ENCODE data around the gene TDRD7. TPM values are rescaled to one million over a fixed set of nuclear protein-coding genes. Genes with fewer than 3 reads are reported as not detected.

The TDRD7 gene
- polyA plus RNA-seq, 2 donors, result 5.2 to 6.7 TPM

DNA sequence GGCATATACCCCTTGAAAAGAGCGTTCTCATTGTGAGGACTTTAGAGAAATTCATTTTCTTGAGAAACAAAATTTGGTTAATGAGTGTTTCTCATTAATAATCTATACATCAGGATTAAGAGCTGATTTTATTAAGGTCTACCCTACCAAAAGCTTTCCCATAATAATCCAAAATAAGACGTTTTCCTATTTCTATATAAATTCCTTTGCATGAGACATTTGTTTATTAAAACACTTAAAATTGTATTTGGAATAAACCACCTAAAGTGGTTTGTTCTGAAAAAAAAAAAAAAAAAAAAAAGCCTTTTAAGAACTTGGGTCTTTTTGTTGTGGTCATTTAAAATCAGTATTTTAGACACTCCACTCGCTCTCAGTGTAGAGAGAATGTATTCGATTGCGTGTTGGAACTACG lies 88.9 kb downstream of the TDRD7 start:
- peaks cover 0 to 12% of the 10 kb centered on the region in 2 donors for H3K27me3 ChIP-seq (ENCODE audit: control insufficient read depth in 1 of 2, insufficient read depth in 2 of 2, low read length in 2 of 2)
- peaks cover 0 to 5% of the 10 kb centered on the region in 2 donors for H3K36me3 ChIP-seq (ENCODE audit: control insufficient read depth in 2 of 2, insufficient read depth in 2 of 2, low read length in 1 of 2)
- 14 to 16% methylated on average over 6 of the region's 6 CpGs for WGBS, 2 donors
- no peaks in the 10 kb centered on the region for H3K9me3 ChIP-seq (ENCODE audit: control insufficient read depth in 2 of 2, insufficient read depth in 1 of 2, low read depth in 1 of 2, low read length in 1 of 2)
- peaks cover 3 to 5% of the 10 kb centered on the region in 2 donors for H3K4me1 ChIP-seq (ENCODE audit: control insufficient read depth in 2 of 2, insufficient read depth in 2 of 2, low read length in 1 of 2)
- peak overlapping the region; percentile 27 to 61 for H3K4me3 ChIP-seq (ENCODE audit: low read depth in 1 of 2, low read length in 2 of 2)
- no peak overlapping the region for H3K27ac ChIP-seq (ENCODE audit: low read depth in 2 of 2, low read length in 1 of 2)

DNA sequence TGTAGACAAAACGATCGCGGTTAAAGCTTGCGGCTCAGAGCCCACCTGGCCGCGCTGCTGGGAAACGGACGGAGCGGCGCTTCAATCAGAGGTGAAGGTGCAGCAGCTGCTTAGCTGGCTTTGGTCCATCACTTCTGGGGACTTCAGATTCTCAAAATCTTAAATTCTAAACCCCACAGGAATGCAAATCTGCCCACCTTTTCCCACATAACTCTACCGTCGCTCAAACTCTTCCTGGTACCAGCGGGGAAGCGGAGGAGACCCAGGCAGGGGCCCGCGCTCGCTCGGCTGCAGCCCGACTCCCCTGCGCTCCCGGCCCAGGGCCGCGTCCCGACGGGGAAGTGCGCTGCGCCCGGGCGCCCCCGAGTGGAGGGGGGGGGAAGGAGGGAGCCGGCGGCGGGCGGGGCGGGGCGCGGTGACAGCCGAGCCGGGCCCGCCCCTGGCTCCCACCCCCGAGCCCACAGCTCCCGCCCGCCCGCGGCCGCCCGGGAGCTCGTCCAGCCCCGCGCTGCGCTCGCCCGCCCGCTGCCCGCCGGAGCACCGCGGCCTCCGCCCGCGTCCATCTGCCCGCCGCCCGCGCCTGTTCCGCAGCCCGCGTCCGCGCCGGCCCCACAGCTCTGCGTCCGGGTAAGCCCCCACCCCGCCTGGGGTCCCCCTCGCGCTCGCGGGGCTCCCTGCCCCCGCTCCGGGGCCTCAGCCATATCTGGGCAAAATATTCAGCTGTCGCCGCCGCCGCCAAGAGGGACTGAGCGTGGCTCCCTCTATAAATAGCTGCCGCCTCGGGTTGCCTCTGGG lies 89.5 kb downstream of the TDRD7 start, which contains the start of gene TMOD1:
TMOD1 (plus strand) TSS at position 490 of the 795 bp plus-strand sequence. CDS start 22,523 bp downstream, outside the sequence.
- 1% methylated on average over 36 to 84 of the region's 87 CpGs for WGBS, 2 donors
- Histone ChIP-seq H3K4me1 (ENCODE audit: control insufficient read depth in 2 of 2, insufficient read depth in 2 of 2, low read length in 1 of 2) (peaks cover 3 to 5% of the 10 kb centered on the region in 2 donors), H3K27me3 (ENCODE audit: control insufficient read depth in 1 of 2, insufficient read depth in 2 of 2, low read length in 2 of 2) (peaks cover 0 to 12% of the 10 kb centered on the region in 2 donors)

DNA sequence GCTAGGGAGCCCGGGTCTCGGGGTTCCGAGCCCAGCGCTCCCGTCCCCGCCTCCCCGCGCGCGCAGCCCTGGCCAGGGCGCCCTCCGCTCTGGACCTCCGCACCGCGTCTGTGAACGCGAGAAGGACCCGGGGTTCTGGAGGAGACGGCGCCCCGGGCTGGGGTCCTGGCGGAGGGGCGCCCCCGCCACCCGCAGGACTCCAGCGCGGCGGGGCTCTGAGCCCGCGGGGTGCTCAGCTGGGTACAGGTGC lies 90.0 kb downstream of the TDRD7 start:
- H3K4me3 ChIP-seq (ENCODE audit: low read depth in 1 of 2, low read length in 2 of 2), result peak overlapping the region; percentile 59 to 61
- no peaks in the 10 kb centered on the region for H3K36me3 ChIP-seq (ENCODE audit: control insufficient read depth in 2 of 2, insufficient read depth in 2 of 2, low read length in 1 of 2)
- H3K9me3 ChIP-seq (ENCODE audit: control insufficient read depth in 2 of 2, insufficient read depth in 1 of 2, low read depth in 1 of 2, low read length in 1 of 2), result no peaks in the 10 kb centered on the region
- peaks cover 0 to 12% of the 10 kb centered on the region in 2 donors for H3K27me3 ChIP-seq (ENCODE audit: control insufficient read depth in 1 of 2, insufficient read depth in 2 of 2, low read length in 2 of 2)
- WGBS, 2 donors, result 0 to 1% methylated on average over 29 to 30 of the region's 30 CpGs
- H3K4me1 ChIP-seq (ENCODE audit: control insufficient read depth in 2 of 2, insufficient read depth in 2 of 2, low read length in 1 of 2), result peaks cover 3 to 5% of the 10 kb centered on the region in 2 donors
- H3K27ac ChIP-seq (ENCODE audit: low read depth in 2 of 2, low read length in 1 of 2), result peak overlapping the region; percentile 69 to 73

More for the DNA sequence above, 89.5 kb downstream of the TDRD7 start, which contains the start of gene TMOD1:
- Histone ChIP-seq H3K27ac (ENCODE audit: low read depth in 2 of 2, low read length in 1 of 2) (peak within 1 kb of the TSS; percentile 69 to 73), H3K36me3 (ENCODE audit: control insufficient read depth in 2 of 2, insufficient read depth in 2 of 2, low read length in 1 of 2) (peaks cover 0 to 2% of the 10 kb centered on the region in 2 donors), H3K9me3 (ENCODE audit: control insufficient read depth in 2 of 2, insufficient read depth in 1 of 2, low read depth in 1 of 2, low read length in 1 of 2) (no peaks in the 10 kb centered on the region), H3K4me3 (ENCODE audit: low read depth in 1 of 2, low read length in 2 of 2) (peak within 1 kb of the TSS; percentile 59 to 61)

DNA sequence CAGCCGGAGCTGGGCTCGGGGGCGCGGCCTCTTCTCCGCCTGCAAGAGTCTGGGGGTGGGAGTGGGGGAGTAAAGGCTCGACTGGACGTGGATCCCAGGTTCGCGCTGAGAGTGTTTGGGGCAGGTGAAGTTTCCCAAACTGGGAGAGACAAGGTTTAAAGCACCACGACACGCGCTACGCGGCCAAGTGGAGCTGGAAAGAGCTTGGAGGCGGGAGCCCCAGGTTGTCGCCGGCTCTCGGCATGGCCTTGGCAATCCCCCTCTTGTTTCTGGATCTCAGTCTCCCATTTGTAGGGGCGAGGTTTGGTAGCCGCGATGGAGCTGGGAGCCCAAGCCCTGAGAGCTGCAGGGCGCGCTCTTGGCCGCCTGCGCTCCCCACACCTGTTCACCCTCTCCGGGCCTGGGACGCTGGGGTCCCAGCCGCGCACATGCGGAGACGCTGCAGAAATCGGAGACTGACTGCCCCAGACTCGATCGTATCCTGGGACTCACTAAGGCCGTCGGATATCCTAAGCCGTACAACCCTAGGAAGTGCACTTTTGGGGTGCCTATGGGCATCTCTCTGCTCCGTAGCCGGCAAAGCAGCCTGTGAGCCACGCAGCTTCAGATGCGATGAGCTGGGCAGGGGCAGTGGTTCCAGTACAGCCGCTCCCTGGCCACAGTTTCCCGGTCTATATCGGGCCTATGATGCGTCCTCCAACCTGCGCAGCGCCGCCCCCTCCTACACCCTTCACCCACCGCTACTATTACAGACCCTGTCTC lies 90.5 kb downstream of the TDRD7 start:
- peaks cover 3 to 5% of the 10 kb centered on the region in 2 donors for H3K4me1 ChIP-seq (ENCODE audit: control insufficient read depth in 2 of 2, insufficient read depth in 2 of 2, low read length in 1 of 2)
- H3K36me3 ChIP-seq (ENCODE audit: control insufficient read depth in 2 of 2, insufficient read depth in 2 of 2, low read length in 1 of 2), result no peaks in the 10 kb centered on the region
- H3K9me3 ChIP-seq (ENCODE audit: control insufficient read depth in 2 of 2, insufficient read depth in 1 of 2, low read depth in 1 of 2, low read length in 1 of 2), result no peaks in the 10 kb centered on the region
- H3K27ac ChIP-seq (ENCODE audit: low read depth in 2 of 2, low read length in 1 of 2), result peak overlapping the region; percentile 69 to 73
- H3K27me3 ChIP-seq (ENCODE audit: control insufficient read depth in 1 of 2, insufficient read depth in 2 of 2, low read length in 2 of 2), result peaks cover 0 to 12% of the 10 kb centered on the region in 2 donors
- WGBS, 2 donors, result 3 to 4% methylated on average over 49 of the region's 49 CpGs
- peak overlapping the region; percentile 59 to 61 for H3K4me3 ChIP-seq (ENCODE audit: low read depth in 1 of 2, low read length in 2 of 2)

- H3K9me3 ChIP-seq (ENCODE audit: control insufficient read depth in 2 of 2, insufficient read depth in 1 of 2, low read depth in 1 of 2, low read length in 1 of 2), result no peaks in the 10 kb centered on the region
- H3K4me3 ChIP-seq (ENCODE audit: low read depth in 1 of 2, low read length in 2 of 2), result peak overlapping the region; percentile 59 to 61
- H3K4me1 ChIP-seq (ENCODE audit: control insufficient read depth in 2 of 2, insufficient read depth in 2 of 2, low read length in 1 of 2), result peaks cover 3 to 5% of the 10 kb centered on the region in 2 donors
- no peaks in the 10 kb centered on the region for H3K36me3 ChIP-seq (ENCODE audit: control insufficient read depth in 2 of 2, insufficient read depth in 2 of 2, low read length in 1 of 2)
- peaks cover 0 to 12% of the 10 kb centered on the region in 2 donors for H3K27me3 ChIP-seq (ENCODE audit: control insufficient read depth in 1 of 2, insufficient read depth in 2 of 2, low read length in 2 of 2)
- H3K27ac ChIP-seq (ENCODE audit: low read depth in 2 of 2, low read length in 1 of 2), result peak overlapping the region; percentile 55 to 69
- WGBS, 2 donors, result 46 to 50% methylated on average over 17 of the region's 17 CpGs
These were observed 91.3 kb downstream of the TDRD7 start for GRCh38 chr9:97502984-97503861.

GRCh38 chr9:97503862-97504210 lies 91.9 kb downstream of the TDRD7 start:
- Histone ChIP-seq H3K9me3 (ENCODE audit: control insufficient read depth in 2 of 2, insufficient read depth in 1 of 2, low read depth in 1 of 2, low read length in 1 of 2) (no peaks in the 10 kb centered on the region), H3K27me3 (ENCODE audit: control insufficient read depth in 1 of 2, insufficient read depth in 2 of 2, low read length in 2 of 2) (peaks cover 0 to 12% of the 10 kb centered on the region in 2 donors), H3K4me1 (ENCODE audit: control insufficient read depth in 2 of 2, insufficient read depth in 2 of 2, low read length in 1 of 2) (peaks cover 3 to 5% of the 10 kb centered on the region in 2 donors), H3K27ac (ENCODE audit: low read depth in 2 of 2, low read length in 1 of 2) (peak overlapping the region; percentile 33 to 44), H3K4me3 (ENCODE audit: low read depth in 1 of 2, low read length in 2 of 2) (no peak overlapping the region), H3K36me3 (ENCODE audit: control insufficient read depth in 2 of 2, insufficient read depth in 2 of 2, low read length in 1 of 2) (no peaks in the 10 kb centered on the region)
- 71 to 100% methylated on average over 1 of the region's 1 CpG for WGBS, 2 donors

- Histone ChIP-seq H3K27me3 (ENCODE audit: control insufficient read depth in 1 of 2, insufficient read depth in 2 of 2, low read length in 2 of 2) (peaks cover 0 to 12% of the 10 kb centered on the region in 2 donors), H3K36me3 (ENCODE audit: control insufficient read depth in 2 of 2, insufficient read depth in 2 of 2, low read length in 1 of 2) (no peaks in the 10 kb centered on the region), H3K27ac (ENCODE audit: low read depth in 2 of 2, low read length in 1 of 2) (peak overlapping the region; percentile 26 to 32), H3K9me3 (ENCODE audit: control insufficient read depth in 2 of 2, insufficient read depth in 1 of 2, low read depth in 1 of 2, low read length in 1 of 2) (no peaks in the 10 kb centered on the region), H3K4me3 (ENCODE audit: low read depth in 1 of 2, low read length in 2 of 2) (no peak overlapping the region), H3K4me1 (ENCODE audit: control insufficient read depth in 2 of 2, insufficient read depth in 2 of 2, low read length in 1 of 2) (peaks cover 3 to 5% of the 10 kb centered on the region in 2 donors)
- WGBS, 2 donors, result 59 to 60% methylated on average over 8 of the region's 8 CpGs
These were observed 92.7 kb downstream of the TDRD7 start for GRCh38 chr9:97504381-97505216.

- Histone ChIP-seq H3K4me1 (ENCODE audit: control insufficient read depth in 2 of 2, insufficient read depth in 2 of 2, low read length in 1 of 2) (peaks cover 3 to 5% of the 10 kb centered on the region in 2 donors), H3K27me3 (ENCODE audit: control insufficient read depth in 1 of 2, insufficient read depth in 2 of 2, low read length in 2 of 2) (peaks cover 0 to 12% of the 10 kb centered on the region in 2 donors), H3K9me3 (ENCODE audit: control insufficient read depth in 2 of 2, insufficient read depth in 1 of 2, low read depth in 1 of 2, low read length in 1 of 2) (no peaks in the 10 kb centered on the region), H3K4me3 (ENCODE audit: low read depth in 1 of 2, low read length in 2 of 2) (no peak overlapping the region), H3K27ac (ENCODE audit: low read depth in 2 of 2, low read length in 1 of 2) (no peak overlapping the region), H3K36me3 (ENCODE audit: control insufficient read depth in 2 of 2, insufficient read depth in 2 of 2, low read length in 1 of 2) (no peaks in the 10 kb centered on the region)
- WGBS, 2 donors, result 89 to 92% methylated on average over 3 of the region's 3 CpGs
These were observed 93.9 kb downstream of the TDRD7 start for GRCh38 chr9:97505845-97506244.
